ENCODE data around the gene SLC1A7.

Gene SLC1A7

DNA sequence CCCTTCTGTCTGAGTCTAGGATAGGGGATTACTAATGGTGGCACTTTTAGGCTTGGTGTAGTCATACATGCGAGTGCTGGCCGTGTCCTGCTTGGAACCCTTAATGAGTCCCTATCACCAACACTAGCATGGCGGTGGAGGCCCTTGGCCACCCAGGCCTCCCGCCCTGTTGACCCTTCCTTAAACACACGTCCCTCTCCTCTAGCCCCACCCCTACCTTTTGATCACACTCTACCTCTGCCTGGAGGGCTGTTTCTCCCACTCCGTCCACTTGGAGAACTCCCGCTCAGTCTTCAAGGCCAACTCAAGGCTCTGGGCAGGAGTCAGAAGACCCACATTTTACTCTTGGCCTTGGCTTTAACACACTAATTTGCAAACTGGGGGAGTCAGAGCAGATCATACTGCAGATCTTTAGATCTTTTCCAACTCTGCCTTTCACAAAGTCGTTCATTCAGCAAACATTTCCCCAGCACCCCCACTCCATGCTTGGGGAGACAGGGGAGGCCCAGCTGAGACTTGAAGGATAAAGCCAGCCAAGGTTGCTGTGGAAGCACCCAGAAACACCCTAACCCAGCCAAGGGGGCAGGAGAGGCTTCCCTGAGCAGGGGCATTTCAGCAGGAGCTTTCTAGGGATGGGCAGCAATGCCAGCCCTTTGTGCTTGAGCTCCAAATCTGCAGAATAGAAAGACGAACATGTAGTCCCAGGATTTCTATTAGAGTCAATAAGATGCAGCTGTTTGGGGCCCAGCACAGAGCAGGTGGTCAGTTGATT, 78.5 kb downstream of the SLC1A7 start:
- TF ChIP-seq, protein P1, sequence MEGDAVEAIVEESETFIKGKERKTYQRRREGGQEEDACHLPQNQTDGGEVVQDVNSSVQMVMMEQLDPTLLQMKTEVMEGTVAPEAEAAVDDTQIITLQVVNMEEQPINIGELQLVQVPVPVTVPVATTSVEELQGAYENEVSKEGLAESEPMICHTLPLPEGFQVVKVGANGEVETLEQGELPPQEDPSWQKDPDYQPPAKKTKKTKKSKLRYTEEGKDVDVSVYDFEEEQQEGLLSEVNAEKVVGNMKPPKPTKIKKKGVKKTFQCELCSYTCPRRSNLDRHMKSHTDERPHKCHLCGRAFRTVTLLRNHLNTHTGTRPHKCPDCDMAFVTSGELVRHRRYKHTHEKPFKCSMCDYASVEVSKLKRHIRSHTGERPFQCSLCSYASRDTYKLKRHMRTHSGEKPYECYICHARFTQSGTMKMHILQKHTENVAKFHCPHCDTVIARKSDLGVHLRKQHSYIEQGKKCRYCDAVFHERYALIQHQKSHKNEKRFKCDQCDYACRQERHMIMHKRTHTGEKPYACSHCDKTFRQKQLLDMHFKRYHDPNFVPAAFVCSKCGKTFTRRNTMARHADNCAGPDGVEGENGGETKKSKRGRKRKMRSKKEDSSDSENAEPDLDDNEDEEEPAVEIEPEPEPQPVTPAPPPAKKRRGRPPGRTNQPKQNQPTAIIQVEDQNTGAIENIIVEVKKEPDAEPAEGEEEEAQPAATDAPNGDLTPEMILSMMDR (IDR thresholded peaks at IDR 0.05; ENCODE audit: low read length): no peak
- no peak for TF ChIP-seq EZH2 (IDR thresholded peaks at IDR 0.05; ENCODE audit: borderline replicate concordance, low read length)
- Histone ChIP-seq H3K4me2 (ENCODE audit: low read length) (no peak overlapping the region), H3K4me3 (ENCODE audit: low read depth, low read length, poor library complexity, severe bottlenecking) (no peak overlapping the region), H3K9me2 (ENCODE audit: low read depth, low read length) (no peaks in the 10 kb centered on the region), H3K9ac (ENCODE audit: low read length) (no peak overlapping the region), H3K36me3 (ENCODE audit: insufficient read depth, low read length) (no peaks in the 10 kb centered on the region), H3F3A (ENCODE audit: insufficient read depth, low read length) (no peaks in the 10 kb centered on the region), H4K20me1 (ENCODE audit: insufficient read depth, low read length) (no peaks in the 10 kb centered on the region), H2AFZ (ENCODE audit: low read length) (no peak overlapping the region), H3K27ac (ENCODE audit: low read depth, low read length, poor library complexity, severe bottlenecking) (no peak overlapping the region), H3K27me3 (ENCODE audit: insufficient read depth, low read length) (no peaks in the 10 kb centered on the region), H3K4me1 (ENCODE audit: insufficient read depth, low read length, severe bottlenecking) (no peaks in the 10 kb centered on the region), H3K9me3 (ENCODE audit: low read length) (no peaks in the 10 kb centered on the region), H3K79me2 (ENCODE audit: insufficient read depth, low read length) (no peaks in the 10 kb centered on the region)

DNA sequence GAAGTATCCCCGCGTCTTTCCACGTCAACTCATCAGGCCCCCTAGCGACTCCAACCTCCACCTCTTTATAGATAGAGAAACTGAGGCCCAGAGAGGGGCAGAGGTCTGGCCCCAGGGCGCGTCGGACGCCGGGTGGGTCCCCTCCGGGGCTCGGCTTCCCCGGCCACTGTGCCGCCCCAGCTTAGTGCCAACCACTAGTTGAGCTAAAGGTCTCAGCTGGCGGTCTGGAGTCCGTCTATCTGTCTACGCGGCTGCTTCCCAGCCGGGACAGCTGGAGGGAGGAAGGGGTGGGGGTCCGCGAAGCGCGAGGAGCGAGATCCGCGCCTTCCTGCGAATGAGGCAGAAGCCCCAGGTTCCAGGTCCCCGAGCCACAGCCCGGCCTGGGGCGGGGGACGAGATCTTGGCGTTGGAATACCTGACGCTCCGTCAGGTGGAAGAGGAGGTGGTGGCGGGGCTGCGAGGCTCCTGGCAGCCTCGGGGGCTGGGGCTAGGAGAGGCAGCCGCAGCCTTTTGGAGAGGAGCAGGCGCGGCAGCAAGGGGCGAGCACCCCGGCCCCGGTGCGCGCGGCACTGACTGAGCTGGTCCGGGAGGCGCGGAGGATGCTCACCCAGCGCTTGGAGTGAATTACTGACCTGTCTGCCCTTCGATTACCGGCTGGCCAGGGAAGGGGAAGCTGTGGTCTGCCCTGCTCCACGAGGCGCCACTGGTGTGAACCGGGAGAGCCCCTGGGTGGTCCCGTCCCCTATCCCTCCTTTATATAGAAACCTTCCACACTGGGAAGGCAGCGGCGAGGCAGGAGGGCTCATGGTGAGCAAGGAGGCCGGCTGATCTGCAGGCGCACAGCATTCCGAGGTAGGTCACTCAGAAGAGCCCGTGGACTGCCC, 79.5 kb downstream of the SLC1A7 start:
- Histone ChIP-seq H3K27me3 (ENCODE audit: insufficient read depth, low read length) (no peaks in the 10 kb centered on the region), H3K36me3 (ENCODE audit: insufficient read depth, low read length) (no peaks in the 10 kb centered on the region), H2AFZ (ENCODE audit: low read length) (no peak overlapping the region), H3K27ac (ENCODE audit: low read depth, low read length, poor library complexity, severe bottlenecking) (no peak overlapping the region), H3K9me2 (ENCODE audit: low read depth, low read length) (no peaks in the 10 kb centered on the region), H3F3A (ENCODE audit: insufficient read depth, low read length) (no peaks in the 10 kb centered on the region), H3K9me3 (ENCODE audit: low read length) (no peaks in the 10 kb centered on the region), H3K79me2 (ENCODE audit: insufficient read depth, low read length) (no peaks in the 10 kb centered on the region), H3K4me2 (ENCODE audit: low read length) (no peak overlapping the region), H3K4me1 (ENCODE audit: insufficient read depth, low read length, severe bottlenecking) (no peaks in the 10 kb centered on the region), H3K9ac (ENCODE audit: low read length) (no peak overlapping the region), H3K4me3 (ENCODE audit: low read depth, low read length, poor library complexity, severe bottlenecking) (no peak overlapping the region), H4K20me1 (ENCODE audit: insufficient read depth, low read length) (no peaks in the 10 kb centered on the region)
- TF ChIP-seq, protein P1 (IDR thresholded peaks at IDR 0.05; ENCODE audit: low read length): no peak
- TF ChIP-seq EZH2 (IDR thresholded peaks at IDR 0.05; ENCODE audit: borderline replicate concordance, low read length): no peak

DNA sequence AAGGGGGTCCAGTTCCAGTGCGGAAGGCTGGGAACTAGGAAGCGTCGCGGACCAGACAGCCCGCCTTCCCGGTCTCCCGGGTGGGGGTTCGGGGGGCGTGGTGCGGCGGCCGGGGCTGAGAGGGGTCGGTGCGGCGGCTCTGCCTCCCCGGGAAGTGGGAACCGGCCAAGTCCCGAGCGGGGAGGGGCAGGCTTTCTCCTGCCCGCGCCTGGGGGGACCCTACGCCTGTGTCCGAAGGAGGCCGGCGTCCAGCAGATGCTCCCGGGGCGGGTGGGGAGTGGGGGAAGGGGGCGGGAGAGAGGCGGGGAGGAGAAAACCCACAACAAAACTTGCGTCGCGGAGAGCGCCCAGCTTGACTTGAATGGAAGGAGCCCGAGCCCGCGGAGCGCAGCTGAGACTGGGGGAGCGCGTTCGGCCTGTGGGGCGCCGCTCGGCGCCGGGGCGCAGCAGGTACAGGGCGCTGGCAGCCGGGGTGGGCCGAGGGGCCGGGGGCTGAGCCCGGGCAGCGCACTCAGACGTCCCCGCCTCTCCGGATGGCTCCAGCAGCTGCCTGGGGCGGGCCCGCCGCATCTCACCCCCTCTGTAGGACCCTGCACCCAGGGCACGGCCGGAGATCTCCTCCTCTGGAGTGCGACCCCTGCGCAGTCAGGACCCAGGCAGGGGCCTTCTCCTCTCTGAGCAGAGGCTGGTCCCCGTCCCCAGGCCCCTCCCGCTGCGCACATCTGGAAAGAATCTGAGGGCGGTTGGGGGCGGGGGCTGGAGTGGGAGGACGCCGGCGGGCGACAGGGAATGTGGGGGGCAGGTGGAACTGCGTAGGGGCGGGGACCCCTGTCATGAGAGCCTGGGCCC, 80.4 kb downstream of the SLC1A7 start, which contains the start of gene PODN:
TSS of gene PODN (plus strand) at position 355 of the 849 bp plus-strand sequence. CDS start 7,643 bp downstream, outside the sequence.
- Histone ChIP-seq H3K27me3 (ENCODE audit: insufficient read depth, low read length) (no peaks in the 10 kb centered on the region), H3K27ac (ENCODE audit: low read depth, low read length, poor library complexity, severe bottlenecking) (no peak within 1 kb of the TSS), H2AFZ (ENCODE audit: low read length) (no peak within 1 kb of the TSS), H3K9ac (ENCODE audit: low read length) (no peak within 1 kb of the TSS), H3K9me2 (ENCODE audit: low read depth, low read length) (no peaks in the 10 kb centered on the region), H3F3A (ENCODE audit: insufficient read depth, low read length) (no peaks in the 10 kb centered on the region), H3K79me2 (ENCODE audit: insufficient read depth, low read length) (no peaks in the 10 kb centered on the region), H3K4me3 (ENCODE audit: low read depth, low read length, poor library complexity, severe bottlenecking) (no peak within 1 kb of the TSS), H4K20me1 (ENCODE audit: insufficient read depth, low read length) (no peaks in the 10 kb centered on the region), H3K4me2 (ENCODE audit: low read length) (no peak within 1 kb of the TSS), H3K36me3 (ENCODE audit: insufficient read depth, low read length) (no peaks in the 10 kb centered on the region), H3K4me1 (ENCODE audit: insufficient read depth, low read length, severe bottlenecking) (no peaks in the 10 kb centered on the region), H3K9me3 (ENCODE audit: low read length) (no peaks in the 10 kb centered on the region)
- TF ChIP-seq, protein P1 (IDR thresholded peaks at IDR 0.05; ENCODE audit: low read length): no peak
- TF ChIP-seq EZH2 (IDR thresholded peaks at IDR 0.05; ENCODE audit: borderline replicate concordance, low read length): no peak

Data from OCI-LY1 (cell line).